HG02943 (cell line): ENCODE measurements around the gene MTHFSD.

Experiments
- ATAC-seq: cut with Tn5 transposase; IDR thresholded peaks from one replicate; pipeline ENCODE4 v1.9.1; 2021; ENCODE audit warnings: mild to moderate bottlenecking, low read depth, moderate library complexity; ENCODE audit not compliant: unreplicated experiment

Gene MTHFSD

DNA sequence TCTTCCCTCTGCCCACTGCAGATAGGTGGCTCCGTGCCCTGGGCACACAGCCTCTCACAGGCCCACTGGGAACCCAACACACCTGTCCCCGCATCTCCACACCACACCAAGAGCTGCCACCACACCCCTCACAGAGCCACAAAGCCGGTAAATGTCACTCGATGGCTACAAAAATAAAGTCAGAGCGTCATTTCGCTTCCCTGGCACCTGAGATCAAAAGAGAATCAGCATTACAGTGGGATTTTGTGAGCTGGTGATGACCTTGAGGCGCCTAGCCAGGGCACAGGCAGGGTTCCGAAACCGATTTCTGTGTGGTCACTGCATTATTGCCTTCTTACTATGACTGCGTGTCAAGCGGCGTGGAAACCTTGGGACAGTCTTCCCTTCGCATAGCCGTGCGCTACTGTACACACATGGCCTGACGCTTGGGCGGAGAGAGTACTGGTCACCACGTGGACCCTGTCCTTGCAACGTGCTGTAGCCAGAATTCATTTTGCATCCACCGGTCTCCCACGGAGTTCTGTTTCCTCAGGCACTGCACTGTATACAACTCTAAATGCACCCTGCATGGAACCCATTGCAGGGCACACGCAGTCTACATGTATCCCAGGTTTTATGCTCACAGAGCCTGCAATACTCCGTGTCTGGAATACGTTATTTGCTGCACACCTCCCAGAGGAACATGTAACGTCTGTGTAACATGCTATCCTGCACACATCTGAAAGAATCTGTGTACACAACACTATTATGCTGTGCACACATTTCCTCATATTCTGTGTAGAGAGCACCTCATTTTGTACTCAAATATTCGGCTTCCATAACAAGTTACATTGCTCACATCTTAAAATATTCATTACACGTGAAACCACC lies 50.5 kb downstream of the MTHFSD start:
- no peak for ATAC-seq

DNA sequence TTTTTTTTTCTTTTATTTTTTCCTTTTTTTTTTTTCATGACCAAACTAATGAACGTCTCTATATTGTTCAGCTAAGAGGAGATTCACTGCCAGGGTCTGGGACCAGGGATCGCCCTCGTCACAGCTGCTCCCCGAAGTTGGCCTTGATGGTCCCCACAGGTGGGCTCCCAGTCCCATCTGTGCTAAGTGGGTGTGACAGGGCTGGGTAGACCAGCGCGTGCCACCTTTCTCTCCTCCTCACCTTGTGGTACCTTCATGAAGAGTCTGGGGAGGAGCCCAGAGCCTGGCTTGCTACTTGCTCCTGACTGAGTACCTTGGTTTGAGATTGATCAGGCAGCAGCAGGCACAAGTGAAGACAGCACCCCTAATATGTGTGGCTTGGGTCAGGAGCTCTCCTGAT lies 51.2 kb downstream of the MTHFSD start:
- ATAC-seq, result no peak

DNA sequence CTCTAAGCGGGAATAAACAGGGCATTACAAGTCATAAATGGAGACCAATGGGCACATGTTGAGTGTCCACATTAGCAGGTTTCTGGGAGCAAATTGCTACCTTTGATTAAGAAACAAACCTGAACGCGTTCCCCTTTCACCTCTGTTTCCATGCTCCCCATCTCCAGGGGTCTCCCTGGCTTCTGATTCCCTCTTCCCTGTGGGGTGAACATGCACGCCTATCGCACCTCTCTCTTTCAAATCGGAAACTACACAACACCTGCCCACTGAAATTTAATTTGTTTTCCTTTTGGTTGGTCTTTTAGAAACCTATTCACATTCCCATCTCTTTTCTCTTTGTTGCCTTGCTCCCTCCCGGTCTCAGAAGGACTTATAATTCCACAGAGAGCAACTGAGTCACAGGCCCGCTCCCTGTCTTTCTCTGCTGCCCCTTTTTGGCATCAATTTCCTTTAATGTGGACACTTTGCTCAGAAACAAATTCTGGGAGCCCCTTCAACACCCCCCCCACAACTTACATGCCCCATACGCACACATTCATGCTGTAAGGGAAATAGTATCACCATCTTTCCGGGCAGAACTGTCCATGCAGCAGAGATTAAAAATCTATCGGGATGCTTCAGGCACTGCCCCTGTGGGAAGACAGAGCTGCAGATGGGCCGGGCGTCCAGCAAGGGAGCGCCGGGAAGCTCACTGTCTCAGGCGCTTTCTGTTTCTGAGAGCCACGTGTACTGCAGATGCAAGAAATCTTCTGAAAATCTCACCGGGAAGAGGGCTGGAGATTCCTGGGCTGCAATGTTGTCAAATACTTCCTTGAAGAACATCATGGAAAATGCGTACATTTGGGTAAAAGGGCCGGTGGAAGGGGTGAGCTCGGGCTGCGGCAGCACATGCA lies 51.9 kb downstream of the MTHFSD start:
- no peak for ATAC-seq

DNA sequence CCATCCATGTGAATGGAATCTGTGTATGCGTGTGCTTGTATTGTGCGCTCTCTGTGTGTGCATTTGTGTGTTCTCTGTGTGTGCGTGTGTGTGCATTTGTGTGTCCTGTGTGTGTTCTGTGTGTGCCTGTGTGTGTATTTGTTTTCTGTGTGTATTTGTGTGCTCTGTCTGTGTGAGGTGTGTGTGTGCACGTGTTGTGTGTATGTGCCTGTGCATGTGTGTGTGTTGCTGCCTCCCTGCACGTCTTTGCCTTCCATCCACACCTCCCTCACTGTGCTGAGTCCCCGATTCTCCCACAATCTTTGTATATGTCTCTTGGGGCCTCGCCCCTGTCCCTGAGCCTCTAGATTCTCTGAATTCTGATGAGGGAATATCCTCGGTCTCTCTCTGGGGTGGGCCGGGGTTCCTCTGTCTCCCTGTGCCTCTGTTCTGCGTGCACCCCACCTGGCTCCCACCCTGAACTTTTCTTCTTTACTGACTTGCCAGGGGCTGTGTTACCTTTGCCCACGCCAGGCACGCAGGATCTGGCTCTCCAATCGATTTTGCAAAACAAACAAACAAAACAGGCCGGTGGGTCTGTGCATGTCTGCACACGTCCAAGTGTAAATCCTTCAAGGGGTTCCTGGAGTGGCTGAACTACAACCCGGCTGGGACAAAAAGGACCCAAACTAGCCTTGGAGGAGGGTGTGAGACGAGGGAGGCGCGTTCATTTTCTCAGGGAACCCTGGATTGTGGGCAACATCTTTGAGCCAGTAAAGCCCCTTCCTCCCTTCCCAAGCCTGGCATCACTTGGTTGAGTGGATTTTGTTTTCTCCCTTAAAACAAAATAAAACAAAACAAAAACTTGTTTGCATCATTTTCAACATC lies 52.8 kb downstream of the MTHFSD start:
- ATAC-seq, result no peak

DNA sequence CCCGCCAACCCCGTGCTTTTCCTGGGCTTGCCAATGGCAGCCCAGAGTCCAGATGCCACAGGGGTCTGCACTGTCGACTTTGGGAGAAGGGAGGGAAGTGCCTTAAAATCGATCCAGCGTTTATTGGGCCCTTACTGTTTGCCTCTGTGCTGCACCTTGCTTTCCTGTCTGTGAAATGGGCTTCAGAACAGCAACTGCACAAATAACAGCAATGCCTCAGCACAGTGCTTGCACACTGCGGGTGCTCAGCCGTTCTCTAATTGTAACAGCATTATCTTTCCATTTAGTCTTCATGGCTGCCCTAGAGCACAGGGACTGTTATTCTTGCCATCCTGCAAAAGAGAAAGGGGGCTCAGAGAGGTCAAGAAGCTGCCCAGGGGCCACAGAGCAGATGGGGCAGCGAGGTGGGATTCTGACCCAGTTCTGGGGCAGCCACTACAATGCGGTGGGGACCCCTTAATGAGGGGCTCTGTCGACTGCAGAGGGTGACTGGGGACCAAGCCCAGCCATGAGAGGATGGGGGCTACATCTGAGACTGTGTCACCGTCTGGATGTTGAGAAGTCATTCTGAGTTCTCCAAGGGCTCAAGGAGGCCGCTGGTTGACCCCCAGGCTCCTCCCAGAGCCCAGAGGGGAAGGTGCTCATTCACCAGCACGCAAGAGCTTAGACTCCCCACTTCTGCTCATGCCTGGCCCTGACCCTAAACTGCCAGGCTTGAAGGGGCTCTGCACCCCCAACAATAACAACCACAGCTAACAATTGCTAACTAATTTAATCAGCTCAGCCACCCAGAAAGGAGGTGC lies 54.1 kb downstream of the MTHFSD start:
- no peak for ATAC-seq

DNA sequence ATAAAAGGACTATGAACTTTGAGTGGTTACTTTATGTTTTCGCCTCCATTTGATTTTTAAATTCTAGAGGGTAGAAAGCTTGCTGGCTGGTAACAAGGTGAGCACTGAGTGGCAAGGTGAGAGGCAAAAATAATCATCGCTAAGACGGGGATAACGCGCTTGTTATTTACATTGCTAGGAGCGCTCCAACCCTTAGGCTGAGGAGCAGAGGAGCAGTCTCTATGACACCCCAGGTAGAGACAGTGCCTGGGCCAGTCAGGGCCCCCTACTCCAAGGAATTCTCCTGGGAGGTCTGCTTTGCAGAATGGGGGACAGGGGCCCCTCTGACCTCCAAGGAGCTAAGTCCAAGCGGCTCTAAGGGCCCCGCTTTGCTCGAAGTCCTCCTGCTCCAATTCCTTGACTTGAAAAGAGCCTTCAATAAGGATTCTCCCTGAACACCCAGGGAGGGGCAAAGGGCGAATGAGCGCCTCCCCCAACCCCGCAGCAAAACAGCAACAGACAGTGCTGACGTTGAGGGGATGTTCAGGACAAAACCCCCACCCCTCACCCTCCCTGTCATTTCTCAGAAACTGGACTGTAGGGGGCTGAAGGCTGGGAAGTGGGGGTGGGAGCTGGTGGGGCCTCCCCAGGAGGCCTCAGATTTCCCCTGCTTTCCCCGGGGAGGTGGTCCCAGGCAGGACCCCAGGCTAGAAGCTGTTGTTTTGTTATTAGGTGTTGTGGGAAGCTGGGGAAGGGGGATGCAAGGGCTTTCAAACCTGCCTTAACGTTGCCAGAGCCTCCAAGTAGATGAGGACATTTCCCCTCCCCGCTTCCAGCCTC lies 54.9 kb downstream of the MTHFSD start:
- no peak for ATAC-seq

DNA sequence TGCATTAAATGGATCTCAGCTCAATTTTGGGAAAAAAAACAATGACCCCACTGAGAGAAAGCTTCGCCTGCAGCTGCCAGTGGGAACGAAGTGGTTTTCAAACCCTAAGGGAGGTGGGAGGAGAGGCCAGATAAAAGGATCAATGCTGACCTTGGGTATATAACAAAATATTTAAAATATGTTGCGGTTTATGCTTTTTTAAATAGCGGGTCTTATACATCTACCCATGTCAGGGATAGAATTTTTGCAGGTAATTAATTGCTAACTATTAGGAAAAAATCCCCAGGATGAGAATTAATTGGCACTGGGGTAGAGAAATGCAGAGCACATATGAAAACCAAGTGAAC lies 55.6 kb downstream of the MTHFSD start:
- no peak for ATAC-seq

DNA sequence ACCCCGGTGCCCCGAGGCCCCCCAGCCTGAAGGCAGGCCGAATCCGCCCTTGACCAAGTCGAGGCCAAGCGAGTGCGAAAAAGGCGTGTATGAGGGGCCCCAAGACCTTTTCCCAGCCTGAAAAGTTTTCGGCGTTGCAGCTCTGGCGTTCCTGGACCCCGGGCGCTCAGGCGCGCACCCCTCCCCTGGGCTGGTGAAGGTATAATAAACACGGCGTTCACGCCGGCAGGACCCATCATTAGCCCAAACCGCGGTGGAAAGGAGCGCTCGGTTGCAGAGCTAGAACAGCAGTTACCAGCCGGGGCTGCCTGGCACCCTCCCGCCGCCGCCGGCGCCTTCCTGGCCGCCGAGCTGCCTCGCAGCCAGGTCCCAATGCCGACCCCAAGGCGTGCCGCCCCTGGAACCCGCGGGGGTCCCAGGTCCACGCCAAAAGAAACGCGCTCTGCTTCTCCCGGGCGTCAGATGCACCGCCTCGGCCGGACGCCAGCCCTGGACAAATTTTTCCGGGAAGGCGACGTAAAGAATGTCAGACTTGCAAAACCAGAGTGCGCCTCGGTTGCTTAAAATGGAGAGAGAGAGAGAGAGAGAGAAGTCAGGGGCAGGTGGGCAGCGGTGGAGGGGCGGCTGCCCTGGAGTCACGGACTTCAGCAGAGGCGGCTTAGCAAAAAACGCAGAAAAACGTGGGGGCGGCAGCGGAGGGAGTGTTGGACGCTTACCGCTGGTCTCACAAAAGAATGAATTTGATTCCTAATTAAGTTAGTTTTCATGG lies 56.2 kb downstream of the MTHFSD start:
- ATAC-seq, result no peak

DNA sequence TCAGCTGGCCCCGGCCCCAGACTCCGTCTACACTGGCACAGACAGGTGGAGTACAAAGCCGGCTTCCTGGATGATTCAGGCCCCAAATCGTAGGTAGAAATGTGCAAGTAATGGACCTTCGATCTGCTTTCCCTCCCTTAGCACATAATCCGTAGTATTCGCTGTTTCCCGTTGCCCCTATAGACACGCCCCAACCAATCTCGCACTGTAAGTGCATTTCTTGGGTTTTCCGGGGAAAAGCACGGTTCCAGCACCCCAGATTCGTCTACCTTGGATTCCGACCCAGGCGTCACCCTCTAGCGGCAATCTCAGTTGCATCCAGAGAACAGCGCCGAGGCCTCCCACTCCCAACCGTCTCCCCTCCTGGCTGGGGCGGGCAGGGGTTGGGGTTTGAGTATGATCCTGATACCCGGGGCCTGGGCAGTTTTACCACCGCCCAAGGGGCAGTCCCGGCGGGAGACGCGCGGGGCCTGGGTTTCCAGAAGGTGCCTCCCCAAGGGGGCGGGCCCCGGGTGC lies 56.8 kb downstream of the MTHFSD start:
- ATAC-seq, result no peak

DNA sequence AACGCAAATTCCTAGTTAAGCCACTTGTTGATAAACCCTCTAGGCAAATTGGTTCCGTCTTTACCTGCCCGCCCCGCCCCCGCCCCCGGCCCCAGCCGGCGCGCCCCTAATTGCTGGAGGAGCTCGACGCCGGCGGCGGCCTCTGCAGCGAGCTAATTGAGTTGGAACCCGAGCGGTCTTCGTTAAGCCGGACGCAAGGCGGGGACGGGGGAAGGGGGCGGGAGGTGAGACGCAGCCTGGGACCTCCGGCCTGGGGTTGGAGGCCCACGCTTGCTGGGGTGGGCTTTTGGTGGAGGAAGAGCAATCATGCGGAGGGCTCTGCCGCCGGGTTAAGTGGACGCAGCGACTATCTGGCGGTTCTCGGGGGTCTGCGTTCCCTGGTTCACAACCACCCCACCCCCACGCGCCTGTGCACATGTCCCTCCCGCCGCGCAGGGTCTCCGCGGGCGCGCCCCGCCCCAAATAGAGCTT lies 57.4 kb downstream of the MTHFSD start:
- ATAC-seq, result no peak

DNA sequence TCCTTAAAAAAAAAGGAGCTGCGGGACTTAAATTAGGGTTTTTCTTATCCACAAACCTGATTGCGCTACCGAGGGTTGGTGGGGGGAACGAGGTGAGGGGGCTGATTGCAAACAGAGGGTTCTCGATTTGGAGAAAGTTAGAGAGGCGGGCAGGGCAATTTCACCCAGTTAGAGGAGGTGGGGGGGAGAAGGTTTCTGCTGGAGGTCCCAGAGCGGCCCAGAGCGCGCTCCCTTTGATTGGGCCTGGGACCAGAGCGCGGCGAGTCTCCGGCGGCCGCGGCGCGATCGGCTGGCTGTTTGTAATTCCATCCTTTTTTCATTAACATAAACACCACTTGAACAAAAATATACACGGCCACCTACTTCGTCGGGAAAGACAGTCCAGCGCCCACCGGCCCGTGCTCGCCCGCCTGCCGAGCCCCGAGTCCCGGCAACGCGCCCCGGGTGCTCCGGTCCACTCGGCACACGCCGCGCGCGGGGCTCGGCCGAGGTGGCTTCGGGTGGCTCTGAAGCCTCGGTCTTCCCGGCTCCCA lies 58.0 kb downstream of the MTHFSD start:
- ATAC-seq, result no peak

DNA sequence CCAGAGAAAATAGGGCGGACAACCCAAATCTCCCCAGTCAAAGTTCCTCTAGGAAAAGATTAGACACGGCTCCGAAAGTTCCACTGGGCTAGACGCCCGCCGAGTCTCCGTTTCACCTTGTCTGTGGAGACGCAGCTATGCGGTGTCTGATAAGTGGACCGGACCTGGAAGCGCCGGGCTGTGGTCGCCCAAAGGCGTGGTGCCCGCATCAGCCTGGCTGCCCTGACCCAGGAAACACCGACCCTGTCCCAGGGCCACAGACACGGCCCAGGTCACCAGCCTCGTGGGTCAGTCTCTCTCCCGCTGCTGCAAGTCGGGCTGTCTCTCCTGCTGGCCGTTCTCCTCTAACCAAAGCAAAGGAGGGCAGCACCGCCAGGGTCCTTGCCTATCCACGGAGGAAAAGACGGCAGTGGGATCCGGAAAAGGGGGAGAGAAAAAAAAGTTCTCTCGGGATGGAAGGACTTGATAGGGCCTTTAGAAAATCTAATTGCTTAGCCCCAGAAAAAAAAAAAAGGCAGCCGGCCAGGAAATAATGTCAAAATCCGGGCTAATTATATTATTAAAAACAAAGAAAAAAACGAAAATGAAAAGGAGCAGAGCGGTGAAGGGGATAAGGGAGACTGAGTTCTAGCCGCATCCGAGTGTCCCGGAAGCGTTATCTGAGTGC lies 58.6 kb downstream of the MTHFSD start:
- ATAC-seq, result no peak

DNA sequence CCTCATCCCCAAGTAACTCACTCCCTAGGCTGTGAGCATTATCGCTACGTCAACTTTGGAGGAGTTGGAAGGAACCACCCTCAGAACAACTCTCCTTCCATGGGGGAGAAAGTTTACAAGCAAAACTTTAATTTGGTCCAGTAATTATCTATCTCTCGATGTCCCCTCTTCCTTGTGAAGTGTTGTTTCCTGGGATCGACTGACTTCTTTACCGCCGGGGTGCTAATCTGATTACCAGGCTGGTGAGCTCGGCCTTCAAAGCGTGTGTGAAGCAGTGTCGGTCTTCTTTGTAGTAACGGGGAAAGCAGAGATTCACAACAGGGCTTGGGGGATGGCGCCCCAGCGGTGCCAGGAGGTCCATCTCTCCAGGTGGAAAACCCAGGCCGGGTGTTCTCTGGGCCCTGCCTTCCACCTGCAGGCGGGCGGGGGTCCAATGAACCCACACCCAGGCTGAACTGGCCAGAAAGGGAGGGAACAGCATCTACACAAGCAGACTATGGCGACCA lies 59.2 kb downstream of the MTHFSD start:
- no peak for ATAC-seq

DNA sequence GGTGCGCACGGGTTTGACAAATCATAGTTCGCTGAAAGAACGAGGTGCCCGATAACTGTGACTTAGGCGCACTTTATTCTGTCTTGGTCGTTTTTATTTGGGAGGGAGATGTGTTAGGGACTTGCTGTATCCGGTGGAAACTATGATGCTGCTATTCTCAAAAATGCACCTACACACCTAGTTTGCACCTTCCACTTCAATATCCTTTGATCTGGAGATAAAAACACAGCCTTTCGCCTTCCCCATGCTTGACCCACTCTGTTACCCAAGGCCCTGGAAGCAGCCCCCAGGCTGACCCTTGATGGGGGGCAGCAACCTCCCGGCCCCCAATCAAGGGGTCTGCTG lies 59.7 kb downstream of the MTHFSD start:
- ATAC-seq, result no peak

DNA sequence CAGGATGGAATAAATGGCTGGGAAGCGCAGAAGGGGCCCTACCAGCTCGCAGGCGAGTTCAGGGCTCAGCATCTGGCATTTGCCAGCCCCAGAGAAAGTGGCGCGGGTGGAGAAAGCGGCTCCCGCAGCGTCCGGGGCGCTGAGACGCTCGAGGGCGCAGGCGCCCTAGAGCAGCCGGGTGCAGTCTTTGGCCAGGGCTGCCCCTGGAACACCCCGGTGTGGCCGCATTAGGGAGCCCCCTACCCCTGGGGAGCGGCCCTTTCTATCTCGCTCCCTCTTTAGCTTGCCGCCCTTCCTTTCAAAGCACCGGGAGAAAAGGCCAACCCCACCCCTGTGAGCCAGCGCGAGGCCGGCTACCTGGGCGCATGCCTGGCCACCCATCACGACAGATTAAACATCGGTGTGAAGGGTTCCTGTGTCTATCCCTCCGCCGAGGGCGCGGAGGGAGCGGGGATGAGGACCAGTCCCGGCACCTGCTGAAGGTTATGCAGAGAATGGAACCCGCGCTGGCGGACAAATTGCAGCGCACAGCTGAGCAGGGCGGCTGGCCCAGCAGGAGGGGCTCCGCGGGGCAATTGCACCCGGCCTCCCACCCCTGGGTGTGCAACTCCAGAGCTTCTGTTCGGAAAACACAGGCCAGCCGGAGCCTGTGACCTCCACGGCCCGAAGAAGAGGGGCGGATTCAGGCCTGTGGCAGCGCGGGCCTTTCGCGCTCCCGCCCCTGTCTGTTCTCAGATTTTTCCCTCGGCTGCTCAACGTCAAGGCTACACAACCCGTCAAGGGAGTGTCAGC lies 60.3 kb downstream of the MTHFSD start:
- ATAC-seq, result no peak

DNA sequence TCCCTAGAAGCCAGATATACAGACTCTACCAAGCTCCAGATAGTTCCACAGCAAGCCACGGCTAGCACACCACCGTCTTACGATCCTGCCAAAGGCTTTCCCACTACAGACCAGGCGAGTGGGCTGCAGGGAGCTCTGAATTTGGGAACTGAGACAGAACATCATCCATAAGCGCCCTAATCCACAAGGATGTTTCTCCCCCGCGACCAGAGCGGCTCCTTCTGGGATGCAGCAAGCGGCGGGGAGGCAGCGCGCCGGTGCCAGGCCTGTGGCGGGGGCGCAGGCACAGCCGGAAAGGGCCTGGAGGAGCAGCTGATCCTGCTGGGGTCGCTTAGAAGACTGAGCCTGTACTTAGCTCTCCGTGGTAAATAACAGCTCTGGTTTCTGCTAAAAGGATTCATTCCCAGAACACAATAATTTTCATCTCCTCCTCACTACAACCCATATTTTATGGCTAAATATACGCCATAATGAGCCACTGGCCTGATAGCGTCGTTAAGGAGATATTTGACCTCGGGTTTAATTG lies 60.9 kb downstream of the MTHFSD start:
- ATAC-seq, result no peak
